Measurements from ENCODE around the gene CDC14B. TPM values are rescaled to one million over a fixed set of nuclear protein-coding genes. Genes with fewer than 3 reads are reported as not detected.
"Not testable (repeated sequence)": the region's sequence is repeated elsewhere in the genome, so short reads cannot be mapped to it uniquely, and the experiment has no call there.

Gene CDC14B
- total RNA-seq, 6 donors from 2014 or later: 6.0 to 28.5 (median 12.7) TPM

DNA sequence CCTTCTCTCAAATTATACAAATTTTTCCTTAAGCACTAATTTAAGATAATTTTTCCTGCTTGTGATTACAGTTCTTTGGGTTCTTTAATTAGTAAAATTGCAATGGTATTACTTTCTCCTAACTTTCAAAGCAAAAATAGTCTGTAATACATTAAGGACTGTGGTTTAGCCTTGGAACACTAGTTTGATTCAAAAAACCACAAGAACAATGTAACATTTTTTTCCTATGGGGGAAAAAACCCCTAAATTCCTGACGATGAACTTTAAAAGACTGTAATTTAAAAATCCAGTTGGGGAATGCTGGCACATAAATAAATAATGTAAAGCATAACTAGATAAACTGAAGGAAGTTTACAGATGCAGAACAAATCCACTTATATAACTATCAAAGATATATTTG, 65.3 kb downstream of the CDC14B start:
- no peak for DNase-seq
- 56 to 78% methylated on average over 1 of the region's 1 CpG for WGBS, 2 donors
- no peak for TF ChIP-seq POLR2A (IDR thresholded peaks at IDR 0.05)
- no peak overlapping the region for H3K27ac ChIP-seq
- H3K27me3 ChIP-seq: no peaks in the 10 kb centered on the region
- H3K4me1 ChIP-seq: peaks cover 0 to 8% (median 3%) of the 10 kb centered on the region in 4 donors
- no peak for ATAC-seq (ENCODE audit: low FRiP score in 2 of 2)
- no peaks in the 10 kb centered on the region for H3K36me3 ChIP-seq
- H3K9me3 ChIP-seq: no peaks in the 10 kb centered on the region
- no peak overlapping the region for H3K4me3 ChIP-seq

DNA sequence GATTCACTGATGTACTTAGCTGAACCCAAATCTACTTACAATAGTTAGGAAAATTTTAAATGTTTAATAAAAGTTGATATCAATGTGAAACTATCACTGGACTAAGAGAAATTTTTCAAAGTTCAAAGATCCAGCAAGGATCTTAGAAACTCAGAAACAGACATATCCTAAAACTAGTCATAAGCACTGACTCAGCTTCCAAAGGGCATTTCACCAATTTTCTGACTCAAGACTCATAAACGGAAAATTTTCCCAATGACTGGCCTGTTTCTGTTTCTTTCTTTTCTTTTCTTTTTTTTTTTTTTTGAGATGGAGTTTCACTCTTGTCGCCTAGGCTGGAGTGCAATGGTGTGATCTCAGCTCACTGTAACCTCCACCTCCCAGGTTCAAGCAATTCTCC, 66.6 kb downstream of the CDC14B start:
- Histone ChIP-seq H3K4me3 (no peak overlapping the region), H3K27ac (no peak overlapping the region), H3K4me1 (peaks cover 0 to 8% (median 3%) of the 10 kb centered on the region in 4 donors), H3K9me3 (no peaks in the 10 kb centered on the region), H3K27me3 (no peaks in the 10 kb centered on the region), H3K36me3 (no peaks in the 10 kb centered on the region)
- TF ChIP-seq, protein P1, sequence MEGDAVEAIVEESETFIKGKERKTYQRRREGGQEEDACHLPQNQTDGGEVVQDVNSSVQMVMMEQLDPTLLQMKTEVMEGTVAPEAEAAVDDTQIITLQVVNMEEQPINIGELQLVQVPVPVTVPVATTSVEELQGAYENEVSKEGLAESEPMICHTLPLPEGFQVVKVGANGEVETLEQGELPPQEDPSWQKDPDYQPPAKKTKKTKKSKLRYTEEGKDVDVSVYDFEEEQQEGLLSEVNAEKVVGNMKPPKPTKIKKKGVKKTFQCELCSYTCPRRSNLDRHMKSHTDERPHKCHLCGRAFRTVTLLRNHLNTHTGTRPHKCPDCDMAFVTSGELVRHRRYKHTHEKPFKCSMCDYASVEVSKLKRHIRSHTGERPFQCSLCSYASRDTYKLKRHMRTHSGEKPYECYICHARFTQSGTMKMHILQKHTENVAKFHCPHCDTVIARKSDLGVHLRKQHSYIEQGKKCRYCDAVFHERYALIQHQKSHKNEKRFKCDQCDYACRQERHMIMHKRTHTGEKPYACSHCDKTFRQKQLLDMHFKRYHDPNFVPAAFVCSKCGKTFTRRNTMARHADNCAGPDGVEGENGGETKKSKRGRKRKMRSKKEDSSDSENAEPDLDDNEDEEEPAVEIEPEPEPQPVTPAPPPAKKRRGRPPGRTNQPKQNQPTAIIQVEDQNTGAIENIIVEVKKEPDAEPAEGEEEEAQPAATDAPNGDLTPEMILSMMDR (IDR thresholded peaks at IDR 0.05): no peak
- TF ChIP-seq POLR2AphosphoS5 (IDR thresholded peaks at IDR 0.05): no peak
- no peak for TF ChIP-seq EP300 (IDR thresholded peaks at IDR 0.05)
- TF ChIP-seq POLR2A (IDR thresholded peaks at IDR 0.05): no peak
- ATAC-seq (ENCODE audit: low FRiP score in 2 of 2): peak in 1 of 2 donors; percentile 64
- no peak for DNase-seq
- WGBS, 2 donors: 77 to 92% methylated on average over 2 of the region's 2 CpGs

DNA sequence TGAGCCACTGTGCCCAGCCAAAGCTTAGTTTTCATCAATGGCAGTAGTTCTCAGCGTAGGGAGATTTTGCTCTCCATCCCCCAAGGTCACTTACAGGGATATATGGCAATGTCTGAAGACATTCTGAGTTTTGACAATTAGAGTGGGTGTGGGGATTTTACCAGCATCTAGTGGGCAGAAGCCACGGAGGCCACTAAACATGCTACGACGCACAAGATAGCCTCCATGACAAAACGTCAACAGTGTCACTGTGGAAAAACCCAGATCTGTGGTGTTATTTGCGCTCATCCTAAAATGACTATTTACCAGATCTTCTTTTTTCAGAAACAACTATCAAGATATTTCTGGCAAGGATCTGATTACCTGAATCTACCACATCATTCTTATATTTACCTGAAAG, 68.2 kb downstream of the CDC14B start:
- WGBS, 2 donors: 79 to 88% methylated on average over 6 of the region's 6 CpGs

DNA sequence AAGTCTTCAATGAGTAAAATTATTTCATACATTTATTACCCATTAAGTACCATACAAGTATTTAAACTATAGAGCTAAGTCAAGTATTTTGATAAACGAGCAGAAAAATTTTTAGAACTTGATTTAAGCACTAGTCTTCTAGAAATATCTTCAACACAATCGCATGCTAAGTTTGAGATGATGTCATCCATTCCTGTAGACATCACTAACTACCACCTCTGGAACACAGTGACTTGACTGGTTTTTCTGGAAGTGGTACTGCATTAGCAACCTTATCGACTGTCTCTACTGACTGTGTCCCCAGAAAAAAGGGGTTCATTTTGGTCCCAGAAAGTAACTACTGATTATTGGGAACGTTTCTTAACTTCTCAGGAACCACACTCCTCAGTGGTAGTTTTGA, 69.0 kb downstream of the CDC14B start:
- Histone ChIP-seq H3K36me3 (no peaks in the 10 kb centered on the region), H3K27me3 (no peaks in the 10 kb centered on the region), H3K27ac (no peak overlapping the region), H3K4me1 (peaks cover 0 to 4% (median 0%) of the 10 kb centered on the region in 4 donors), H3K9me3 (no peaks in the 10 kb centered on the region), H3K4me3 (no peak overlapping the region)
- WGBS, 2 donors: 82 to 85% methylated on average over 4 of the region's 4 CpGs
- DNase-seq (no peak), ATAC-seq (ENCODE audit: low FRiP score in 2 of 2) (no peak)
- TF ChIP-seq EP300 (IDR thresholded peaks at IDR 0.05) (no peak), POLR2AphosphoS5 (IDR thresholded peaks at IDR 0.05) (no peak), POLR2A (IDR thresholded peaks at IDR 0.05) (no peak)
- TF ChIP-seq, protein P1 (IDR thresholded peaks at IDR 0.05): no peak

More for the DNA sequence above, 68.2 kb downstream of the CDC14B start:
- DNase-seq (no peak), ATAC-seq (ENCODE audit: low FRiP score in 2 of 2) (no peak)
- no peaks in the 10 kb centered on the region for H3K27me3 ChIP-seq
- H3K27ac ChIP-seq: no peak overlapping the region
- no peaks in the 10 kb centered on the region for H3K36me3 ChIP-seq
- no peaks in the 10 kb centered on the region for H3K9me3 ChIP-seq
- H3K4me3 ChIP-seq: no peak overlapping the region
- TF ChIP-seq, protein P1 (IDR thresholded peaks at IDR 0.05): no peak
- TF ChIP-seq POLR2AphosphoS5 (IDR thresholded peaks at IDR 0.05) (no peak), POLR2A (IDR thresholded peaks at IDR 0.05) (no peak)
- peaks cover 0 to 8% (median 3%) of the 10 kb centered on the region in 4 donors for H3K4me1 ChIP-seq

DNA sequence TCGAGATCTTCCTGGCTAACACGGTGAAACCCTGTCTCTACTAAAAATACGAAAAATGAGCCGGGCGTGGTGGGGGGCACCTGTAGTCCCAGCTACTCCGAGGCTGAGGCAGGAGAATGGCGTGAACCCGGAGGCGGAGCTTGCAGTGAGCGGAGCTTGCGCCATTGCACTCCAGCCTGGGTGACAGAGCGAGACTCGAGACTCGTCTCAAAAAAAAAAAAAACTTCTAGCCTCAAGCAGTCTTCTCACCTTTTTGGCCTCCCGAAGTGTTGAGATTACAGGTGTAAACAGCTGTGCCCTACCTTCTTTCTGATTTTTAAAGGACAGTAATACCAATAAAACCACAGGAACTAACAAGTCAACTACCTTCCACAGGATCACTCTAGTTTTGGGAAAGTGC, 76.5 kb downstream of the CDC14B start:
- not testable (repeated sequence) for DNase-seq; H3K27me3 ChIP-seq; H3K36me3 ChIP-seq; ATAC-seq (ENCODE audit: low FRiP score in 2 of 2); H3K4me3 ChIP-seq; H3K27ac ChIP-seq; H3K4me1 ChIP-seq; H3K9me3 ChIP-seq
- WGBS, 2 donors: 94 to 95% methylated on average over 15 of the region's 15 CpGs

DNA sequence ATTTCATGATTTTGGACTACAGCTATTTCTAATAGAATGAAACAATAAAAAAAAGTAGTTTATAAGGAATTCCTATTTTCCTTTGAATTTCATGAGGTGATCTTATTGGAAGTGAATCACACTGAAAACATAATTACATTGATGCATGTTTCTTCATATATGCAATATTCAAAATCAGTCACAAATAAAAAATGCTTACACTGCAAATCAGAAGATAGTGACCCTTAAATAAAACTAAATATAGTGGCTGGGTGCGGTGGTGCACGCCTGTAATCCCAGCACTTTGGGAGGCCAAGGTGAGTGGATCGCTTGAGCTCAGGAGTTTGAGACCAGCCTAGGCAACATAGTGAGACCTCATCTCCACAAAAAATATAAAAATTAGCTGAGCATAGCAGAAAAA, 79.5 kb downstream of the CDC14B start:
- Histone ChIP-seq H3K4me3 (no peak overlapping the region), H3K4me1 (no peaks in the 10 kb centered on the region), H3K36me3 (peaks cover 0 to 18% (median 0%) of the 10 kb centered on the region in 4 donors), H3K27me3 (no peaks in the 10 kb centered on the region), H3K9me3 (no peaks in the 10 kb centered on the region), H3K27ac (no peak overlapping the region)
- TF ChIP-seq EP300 (IDR thresholded peaks at IDR 0.05): no peak
- no peak for TF ChIP-seq POLR2A (IDR thresholded peaks at IDR 0.05)
- DNase-seq (no peak), ATAC-seq (ENCODE audit: low FRiP score in 2 of 2) (no peak)
- 95 to 97% methylated on average over 3 of the region's 3 CpGs for WGBS, 2 donors

Measured in upper lobe of left lung (tissue), 6 donors.